ENCODE data around the gene DNAJB2.

- TF ChIP-seq CTCF (IDR thresholded peaks at IDR 0.05; ENCODE audit: low read depth, low read length) = no peak
- no peak for TF ChIP-seq EZH2phosphoT487 (IDR thresholded peaks at IDR 0.05; ENCODE audit: low read depth)
Observed at GRCh38 chr2:219278655-219279150, 463 bp upstream of the DNAJB2 start.

Data from OCI-LY3 (cell line).